NCI-H2107 (cell line): ENCODE results near the gene PTCD1.
"Not testable (repeated sequence)": the region's sequence is repeated elsewhere in the genome, so short reads cannot be mapped to it uniquely, and the experiment has no call there.

ENCODE experiments used
- DNase-seq: peaks from one replicate; lab custom pipeline; 2025; lab: John Stamatoyannopoulos, UW

PTCD1 gene

GRCh38 chr7:99387239-99387635 is 51.4 kb downstream of the PTCD1 start:
- DNase-seq: not testable (repeated sequence)

DNA sequence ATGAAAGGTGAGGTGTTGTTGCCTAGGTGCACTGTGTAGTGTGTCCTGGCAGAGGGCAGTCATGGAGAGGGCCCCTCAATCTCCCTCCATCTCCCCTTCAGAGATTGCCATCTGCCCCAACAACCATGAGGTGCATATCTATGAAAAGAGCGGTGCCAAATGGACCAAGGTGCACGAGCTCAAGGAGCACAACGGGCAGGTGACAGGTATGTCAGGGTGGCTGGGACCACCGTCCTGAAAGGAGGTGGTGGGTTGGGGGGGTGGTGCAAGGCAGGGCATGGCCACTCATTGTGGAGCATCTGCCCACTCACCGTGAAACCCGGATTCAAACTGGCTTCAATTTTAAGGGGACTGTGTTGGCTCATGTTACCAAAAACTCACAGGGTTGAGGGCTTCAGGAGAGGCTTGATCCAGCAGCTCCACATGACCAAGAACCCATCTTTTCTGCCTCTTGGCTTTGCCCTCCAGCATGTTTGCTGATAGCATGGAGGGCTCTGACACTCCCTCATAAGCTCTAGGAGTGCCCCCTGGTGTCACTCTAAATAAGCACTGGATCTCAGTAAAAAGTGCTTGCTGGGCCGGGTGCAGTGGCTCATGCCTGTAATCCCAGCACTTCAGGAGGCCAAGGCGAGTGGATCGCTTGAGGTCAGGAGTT is 51.9 kb downstream of the PTCD1 start:
- no peak for DNase-seq

DNA sequence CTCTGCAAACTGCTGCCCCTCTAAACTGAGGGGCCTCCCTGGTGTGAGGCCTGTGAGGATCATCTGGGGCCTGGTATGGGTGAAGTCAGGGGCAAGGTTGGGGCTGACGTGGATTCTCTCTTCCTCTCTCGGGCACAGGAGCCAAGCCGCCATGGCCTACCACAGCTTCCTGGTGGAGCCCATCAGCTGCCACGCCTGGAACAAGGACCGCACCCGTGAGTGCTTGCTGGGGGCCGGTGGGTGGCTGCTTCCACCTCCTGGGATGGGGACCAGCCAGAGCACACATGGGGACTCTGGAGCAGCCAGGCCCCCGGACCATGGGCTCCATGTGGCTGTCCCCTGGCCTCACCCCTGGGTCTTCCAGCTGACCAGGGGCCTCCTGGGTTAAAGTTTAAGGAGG is 53.0 kb downstream of the PTCD1 start:
- DNase-seq: no peak

DNA sequence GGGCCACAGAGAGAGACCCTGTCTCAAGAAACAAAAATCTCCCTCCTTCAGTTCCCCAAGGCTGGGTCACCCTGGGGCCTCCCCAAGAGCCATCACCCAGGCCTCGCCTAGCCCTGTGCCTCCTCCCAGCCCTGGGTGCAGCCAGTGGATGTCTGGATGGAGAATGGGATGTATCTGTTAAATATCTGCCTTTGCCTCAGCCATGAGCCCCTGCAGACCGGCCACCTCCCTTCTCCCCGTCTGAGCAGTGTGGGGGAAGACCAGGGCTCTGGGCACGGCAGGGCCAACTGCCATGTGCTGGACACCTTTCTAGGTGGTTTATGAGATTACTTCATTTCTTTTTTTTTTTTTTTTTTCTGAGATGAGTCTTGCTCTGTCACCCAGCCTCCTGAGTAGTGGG is 54.1 kb downstream of the PTCD1 start:
- no peak for DNase-seq

GRCh38 chr7:99383791-99384370 is 54.7 kb downstream of the PTCD1 start:
- DNase-seq: no peak

GRCh38 chr7:99383203-99383602 is 55.4 kb downstream of the PTCD1 start:
- no peak for DNase-seq

- no peak for DNase-seq
Observed at GRCh38 chr7:99381664-99382075, 56.9 kb downstream of the PTCD1 start.

DNA sequence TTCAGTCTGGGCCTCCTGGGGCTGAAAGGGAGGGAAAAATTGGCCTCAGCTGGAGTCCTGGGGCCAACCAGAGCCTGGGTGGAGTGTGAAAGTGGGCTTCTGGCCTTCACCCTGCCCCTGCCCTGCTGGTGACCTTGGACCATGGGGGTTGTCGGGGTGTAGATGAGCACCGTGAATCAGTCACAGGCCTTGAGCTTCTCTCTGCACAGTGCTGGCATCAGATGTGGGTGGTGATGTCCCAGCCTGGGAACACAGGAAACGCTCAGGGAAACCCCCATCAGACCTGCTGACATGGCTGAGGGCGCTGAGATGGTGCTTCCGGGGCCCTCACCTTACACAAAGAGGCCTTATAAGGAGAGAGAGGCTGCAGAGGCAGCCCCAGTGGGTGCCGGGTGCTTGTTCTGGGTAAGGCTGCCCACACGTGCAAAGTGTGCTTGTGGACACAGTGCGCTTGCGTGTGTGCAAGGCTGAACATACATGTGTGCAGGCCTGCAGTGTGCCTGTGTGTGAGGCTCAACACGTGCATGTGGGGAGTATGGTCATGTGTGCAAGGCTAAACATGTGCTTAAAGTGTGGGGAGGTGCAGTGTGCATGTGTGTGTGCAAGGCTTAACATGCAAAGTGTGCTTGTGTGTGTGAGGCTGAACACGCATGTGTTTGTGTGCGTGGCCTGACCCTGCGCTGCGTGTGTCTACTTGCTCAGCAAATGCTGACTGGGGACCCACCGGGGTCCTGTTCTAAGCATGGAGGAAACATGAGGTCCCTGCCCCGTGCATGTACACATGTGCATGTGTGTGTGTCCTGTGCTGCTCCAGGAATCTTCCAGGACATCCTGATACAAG is 57.6 kb downstream of the PTCD1 start:
- no peak for DNase-seq

DNA sequence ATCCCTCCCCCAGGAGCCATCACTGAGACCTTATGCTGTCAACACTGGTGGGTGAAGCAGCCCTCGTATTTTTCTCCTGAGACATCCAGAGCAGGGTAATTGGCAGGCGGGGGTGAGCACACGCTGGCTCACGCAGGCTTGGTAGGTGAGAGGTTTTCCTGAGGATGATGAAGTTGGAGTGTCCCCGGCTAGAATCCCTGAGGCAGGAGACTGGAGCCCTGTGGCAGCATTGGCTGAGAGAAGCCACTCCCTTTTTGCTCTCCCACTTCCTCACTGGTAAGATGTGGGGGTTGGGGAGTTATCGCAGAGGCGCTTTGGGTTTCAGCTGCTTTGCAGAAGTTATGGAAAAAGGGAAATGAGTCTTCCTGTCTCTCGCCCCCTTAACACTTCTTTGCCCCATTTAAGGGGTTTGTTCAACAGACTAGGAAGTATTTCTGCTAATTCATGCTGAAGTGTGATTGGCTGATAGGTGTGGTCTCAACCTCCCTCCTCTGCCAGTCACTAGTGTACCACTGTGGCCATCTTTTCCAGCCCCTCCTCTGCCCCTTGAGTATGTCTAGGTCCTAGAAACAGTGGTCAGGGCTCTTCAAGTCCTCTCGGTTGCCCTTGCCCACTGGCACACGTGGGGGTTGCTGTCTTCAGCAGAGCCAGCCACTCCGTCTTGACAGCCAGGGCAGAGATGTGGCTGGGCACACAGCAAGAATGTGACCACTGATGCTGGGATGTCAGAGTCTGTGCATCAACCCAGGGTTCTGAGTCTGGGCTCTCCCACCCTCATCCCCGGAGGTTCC is 58.4 kb downstream of the PTCD1 start:
- no peak for DNase-seq

DNA sequence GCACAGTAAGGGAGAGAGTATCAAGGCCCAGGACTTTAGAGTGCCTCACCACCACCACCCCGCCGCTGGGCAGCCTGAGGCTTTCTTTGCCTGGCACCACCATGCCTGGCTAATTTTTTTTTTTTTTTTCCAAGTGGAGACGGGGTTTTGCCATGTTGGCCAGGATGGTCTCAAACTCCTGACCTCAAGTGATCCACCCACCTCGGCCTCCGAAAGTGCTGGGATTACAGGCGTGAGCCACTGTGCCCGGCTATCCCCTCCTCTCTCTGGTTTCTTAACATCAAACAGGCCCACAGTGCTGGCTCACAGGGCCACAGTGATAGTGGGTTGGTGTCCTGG is 58.9 kb downstream of the PTCD1 start:
- not testable (repeated sequence) for DNase-seq

- no peak for DNase-seq
Observed at GRCh38 chr7:99379043-99379577, 59.5 kb downstream of the PTCD1 start.

GRCh38 chr7:99375070-99375807 is 63.4 kb downstream of the PTCD1 start:
- no peak for DNase-seq

GRCh38 chr7:99374111-99375064 is 64.2 kb downstream of the PTCD1 start, which contains the start of gene ARPC1B:
Gene ARPC1B, plus strand, starts transcription at chr7:99374730. Its CDS starts 10,985 bp downstream, at chr7:99385715.
- peak; percentile 43 for DNase-seq

DNA sequence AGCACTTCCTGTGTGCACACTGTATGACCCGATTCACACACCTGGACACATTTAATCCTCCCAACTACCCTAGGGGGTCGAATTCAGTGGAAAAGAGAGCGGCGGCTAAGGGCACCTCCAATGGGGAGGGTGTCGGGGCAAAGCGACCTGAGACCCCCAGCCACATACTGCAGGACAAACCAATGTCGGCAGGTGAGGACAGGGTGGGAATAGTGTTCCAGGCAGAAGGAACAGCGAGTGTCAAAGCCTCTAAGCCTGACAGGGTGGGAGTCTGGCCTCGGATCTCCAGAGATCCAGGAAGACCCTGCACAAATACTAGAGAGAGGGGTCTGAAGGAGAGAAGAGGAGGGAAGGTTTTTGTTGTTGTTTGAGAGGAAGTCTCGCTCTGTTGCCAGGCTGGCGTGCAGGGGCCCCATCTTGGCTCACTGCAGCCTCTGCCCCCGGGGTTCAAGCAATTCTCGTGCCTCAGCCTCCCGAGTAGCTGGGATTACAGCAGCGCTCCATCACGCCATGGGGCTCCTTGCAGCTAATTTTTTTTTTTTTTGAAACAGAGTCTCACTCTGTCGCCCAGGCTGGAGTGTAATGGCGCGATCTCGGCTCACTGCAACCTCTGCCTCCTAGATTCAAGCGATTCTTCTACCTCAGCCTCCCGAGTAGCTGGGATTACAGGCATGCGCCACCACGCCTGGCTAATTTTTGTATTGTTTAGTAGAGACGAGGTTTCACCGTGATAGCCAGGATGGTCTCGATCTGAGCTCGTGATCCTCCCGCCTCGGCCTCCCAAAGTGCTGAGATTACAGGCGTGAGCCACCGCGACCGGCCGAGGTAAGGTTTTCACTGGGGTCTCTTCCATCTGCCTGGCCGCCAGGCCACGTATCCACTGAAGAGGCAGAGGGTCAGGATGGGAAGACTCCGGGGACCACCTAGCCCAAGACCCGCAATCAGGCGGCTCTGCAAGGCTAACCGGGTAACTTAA is 65.2 kb downstream of the PTCD1 start:
- DNase-seq: no peak

DNA sequence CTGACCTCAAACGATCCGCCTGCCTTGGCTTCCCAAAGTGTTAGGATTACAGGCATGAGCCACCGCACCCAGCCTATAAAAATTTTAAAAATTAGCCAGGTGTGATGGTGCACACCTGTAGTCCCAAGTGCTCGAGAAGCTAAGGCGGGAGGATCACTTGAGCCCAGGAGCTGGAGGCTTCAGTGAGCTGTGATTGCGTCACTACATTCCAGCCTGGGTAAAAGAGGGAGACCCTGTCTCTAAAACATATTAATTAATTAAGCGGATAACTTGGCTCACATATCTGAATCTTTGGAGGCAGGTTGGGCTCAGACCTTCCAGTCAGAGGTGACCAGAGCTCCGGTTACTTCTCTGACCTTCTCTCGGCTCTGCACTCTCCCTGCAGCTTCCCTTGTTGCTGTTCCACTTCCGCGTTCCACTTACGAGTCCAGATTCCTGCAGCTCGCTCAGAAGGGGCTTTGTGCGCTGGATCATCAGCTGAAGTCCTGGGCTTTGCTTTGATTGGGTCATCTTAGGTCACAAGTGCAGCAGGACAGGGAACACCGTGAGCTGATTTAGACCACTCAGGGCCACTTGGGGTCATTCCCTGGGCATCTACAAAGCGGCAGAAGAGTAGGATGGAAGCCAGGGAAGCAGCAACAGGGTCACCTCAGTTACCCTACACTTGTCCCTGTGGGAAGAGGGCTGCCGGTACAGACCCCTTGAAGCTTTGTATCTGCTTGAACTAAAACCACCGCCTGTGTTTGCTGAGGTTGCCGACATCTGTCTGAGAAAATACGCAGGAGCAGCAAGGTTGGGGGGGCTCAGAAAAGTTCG is 66.1 kb downstream of the PTCD1 start:
- no peak for DNase-seq

DNA sequence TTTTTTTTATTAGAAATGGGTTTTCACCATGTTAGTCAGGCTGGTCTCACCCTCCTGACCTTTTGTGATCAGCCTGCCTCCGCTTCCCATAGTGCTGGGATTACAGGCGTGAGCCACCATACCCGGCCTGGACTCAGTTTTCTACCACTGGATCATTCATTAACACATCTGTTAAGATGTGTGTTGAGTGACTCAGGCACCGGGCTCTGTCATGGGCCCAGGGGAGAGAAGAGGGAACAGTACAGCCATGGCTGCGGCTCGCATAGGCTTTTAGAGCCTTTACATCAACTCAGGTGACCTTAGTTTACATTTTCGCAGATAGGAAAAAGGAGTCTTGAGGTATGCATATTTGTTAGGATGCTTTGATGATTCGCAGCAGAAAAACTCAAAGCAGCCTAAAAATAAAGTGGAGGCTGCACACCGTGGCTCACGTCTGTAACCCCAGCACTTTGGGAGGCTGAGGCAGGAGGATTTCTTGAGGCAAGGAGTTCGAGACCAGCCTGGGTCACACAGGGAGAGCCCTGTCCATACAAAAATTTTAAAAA is 67.2 kb downstream of the PTCD1 start:
- no peak for DNase-seq

DNA sequence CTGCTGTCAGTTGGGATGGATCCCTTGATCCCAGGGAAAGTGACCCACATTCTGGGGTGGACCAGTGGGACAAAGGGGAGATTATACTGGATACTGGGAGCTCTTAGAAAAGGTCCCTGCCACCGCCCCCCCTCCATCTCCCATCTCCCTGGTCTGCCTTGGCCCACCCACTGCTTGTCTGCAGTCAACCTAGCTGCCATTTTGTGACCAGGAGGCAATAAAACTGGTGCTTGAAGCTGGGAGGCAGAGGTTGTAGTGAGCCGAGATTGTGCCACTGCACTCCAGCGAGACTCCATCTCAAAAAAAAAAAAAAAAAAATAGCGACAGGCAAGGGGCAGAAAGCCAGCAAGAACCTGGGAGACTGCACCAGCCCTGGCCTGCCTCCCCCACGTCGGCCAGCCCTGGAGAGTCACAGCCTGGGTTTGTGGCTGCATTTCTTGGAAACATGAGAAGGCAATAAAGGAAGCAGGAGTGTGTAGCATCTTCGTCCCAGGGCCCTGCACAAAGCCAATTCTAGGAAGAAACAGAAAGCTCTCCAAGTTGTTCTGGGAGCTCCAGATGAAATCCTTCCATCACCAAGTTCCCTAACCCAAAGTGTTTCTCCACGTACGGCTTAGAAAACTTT is 68.7 kb downstream of the PTCD1 start:
- DNase-seq: no peak
